Stimulated activated CD8-positive, alpha-beta memory T cell treated with anti-CD3 and anti-CD28 coated beads, Interleukin-12 subunit alpha, Interleukin-12 subunit beta, amount 100 ng/mL, for 4 hours (primary cell): ENCODE measurements around the gene DNAJB8.

Experiments used
- DNase-seq: peaks from one replicate; pipeline ENCODE4 v3.0.0-alpha.2; 2020; ENCODE audit warnings: low read depth

Gene DNAJB8

GRCh38 chr3:128445357-128445756 lies 21.3 kb downstream of the DNAJB8 start:
- no peak for DNase-seq

GRCh38 chr3:128443771-128444170 lies 22.9 kb downstream of the DNAJB8 start:
- no peak for DNase-seq

GRCh38 chr3:128442949-128443348 lies 23.7 kb downstream of the DNAJB8 start:
- no peak for DNase-seq

- no peak for DNase-seq
These were observed 24.6 kb downstream of the DNAJB8 start for GRCh38 chr3:128442070-128442469.

GRCh38 chr3:128439226-128439625 lies 27.5 kb downstream of the DNAJB8 start:
- DNase-seq = no peak

GRCh38 chr3:128438488-128439072 lies 28.1 kb downstream of the DNAJB8 start:
- DNase-seq = no peak

GRCh38 chr3:128436214-128436613 lies 30.5 kb downstream of the DNAJB8 start:
- DNase-seq = no peak

GRCh38 chr3:128435561-128435960 lies 31.1 kb downstream of the DNAJB8 start:
- no peak for DNase-seq

GRCh38 chr3:128435058-128435457 lies 31.6 kb downstream of the DNAJB8 start:
- no peak for DNase-seq

GRCh38 chr3:128434524-128434923 lies 32.2 kb downstream of the DNAJB8 start:
- DNase-seq = no peak

GRCh38 chr3:128433837-128434165 lies 32.9 kb downstream of the DNAJB8 start:
- no peak for DNase-seq

GRCh38 chr3:128432971-128433836 lies 33.5 kb downstream of the DNAJB8 start:
- DNase-seq = no peak

- DNase-seq = no peak
These were observed 34.3 kb downstream of the DNAJB8 start for GRCh38 chr3:128432301-128432970.

GRCh38 chr3:128431803-128432300 lies 34.8 kb downstream of the DNAJB8 start:
- DNase-seq = no peak

GRCh38 chr3:128430731-128431130 lies 36.0 kb downstream of the DNAJB8 start:
- DNase-seq = no peak

- DNase-seq = no peak
These were observed 36.4 kb downstream of the DNAJB8 start for GRCh38 chr3:128430301-128430700.

- DNase-seq = no peak
These were observed 36.9 kb downstream of the DNAJB8 start for GRCh38 chr3:128429751-128430150.

- DNase-seq = no peak
These were observed 37.4 kb downstream of the DNAJB8 start for GRCh38 chr3:128429275-128429674.

- DNase-seq = no peak
These were observed 38.5 kb downstream of the DNAJB8 start for GRCh38 chr3:128427872-128428822.

- no peak for DNase-seq
These were observed 39.4 kb downstream of the DNAJB8 start for GRCh38 chr3:128427175-128427857.
